HK-2 (cell line): ENCODE results near the gene TPST1.
"Not testable (repeated sequence)": the region's sequence is repeated elsewhere in the genome, so short reads cannot be mapped to it uniquely, and the experiment has no call there.

Experiments used
- DNase-seq: peaks from one replicate; pipeline ENCODE4 v3.0.0-alpha.2; 2018; ENCODE audit not compliant: unreplicated experiment

The TPST1 gene

DNA sequence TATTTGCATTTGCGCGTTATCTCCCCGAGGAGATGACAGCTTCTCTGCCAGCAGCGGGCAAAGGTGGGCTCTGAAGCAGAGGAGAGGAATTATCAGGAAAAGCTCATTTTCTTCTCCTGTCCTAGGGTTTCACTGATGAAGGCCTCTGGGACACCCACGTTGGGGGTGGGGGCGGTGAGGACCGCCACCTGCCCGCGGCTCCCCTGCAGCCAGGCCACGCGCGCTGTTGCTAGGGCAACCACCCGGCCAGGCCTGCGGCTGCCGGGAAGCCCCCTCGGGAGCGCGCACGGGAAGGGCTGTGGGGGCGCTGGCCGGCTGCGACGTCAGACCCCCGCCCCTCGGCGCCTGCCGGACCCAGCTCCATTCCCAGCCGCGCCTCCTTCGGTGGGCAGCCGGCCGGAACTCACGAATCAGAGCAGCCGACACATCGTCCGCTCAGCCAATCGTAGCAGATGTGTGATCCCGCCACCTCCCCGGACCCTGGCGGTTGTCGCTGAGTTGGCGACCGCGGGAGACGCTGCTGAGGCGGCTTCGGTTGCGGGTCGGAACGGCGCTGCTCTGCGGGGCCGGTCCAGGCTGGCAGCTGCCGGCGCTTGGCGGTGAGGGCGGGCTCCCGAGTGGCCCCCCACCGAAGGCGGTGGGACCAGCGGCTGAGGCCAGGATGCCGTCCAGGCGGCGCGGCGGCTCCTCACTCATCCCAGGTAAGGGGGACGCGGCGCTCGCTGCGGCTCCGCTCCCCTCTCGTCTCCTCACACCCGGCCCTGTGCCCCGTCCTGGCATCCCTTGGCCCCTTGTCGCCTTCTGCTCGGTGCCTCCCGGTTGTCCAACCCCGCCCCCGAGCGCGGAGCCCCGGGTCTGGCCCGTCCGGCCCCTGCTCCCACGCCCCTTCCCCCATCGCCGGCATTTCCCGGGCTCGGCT, at the start of gene TPST1:
TSS of gene TPST1 (plus strand) at position 513 of the 919 bp plus-strand sequence. CDS start 35,092 bp downstream, outside the sequence.
- peak; percentile 95 for DNase-seq

DNA sequence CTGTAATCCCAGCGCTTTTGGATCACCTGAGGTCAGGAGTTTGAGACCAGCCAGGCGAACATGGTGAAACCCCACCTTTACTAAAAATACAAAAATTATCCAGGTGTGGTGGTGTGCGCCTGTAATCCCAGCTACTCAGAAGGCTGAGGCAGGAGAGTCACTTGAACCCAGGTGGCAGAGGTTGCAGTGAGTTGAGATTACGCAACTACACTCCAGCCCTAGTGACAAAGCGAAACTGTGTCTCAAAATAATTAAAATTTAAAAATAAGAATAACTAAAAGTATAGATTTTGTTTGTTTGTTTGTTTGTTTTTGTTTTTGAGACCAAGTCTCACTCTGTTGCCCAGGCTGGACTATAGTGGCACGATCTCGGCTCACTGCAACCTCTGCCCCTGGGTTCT, 49.1 kb upstream of the TPST1 start:
- not testable (repeated sequence) for DNase-seq

DNA sequence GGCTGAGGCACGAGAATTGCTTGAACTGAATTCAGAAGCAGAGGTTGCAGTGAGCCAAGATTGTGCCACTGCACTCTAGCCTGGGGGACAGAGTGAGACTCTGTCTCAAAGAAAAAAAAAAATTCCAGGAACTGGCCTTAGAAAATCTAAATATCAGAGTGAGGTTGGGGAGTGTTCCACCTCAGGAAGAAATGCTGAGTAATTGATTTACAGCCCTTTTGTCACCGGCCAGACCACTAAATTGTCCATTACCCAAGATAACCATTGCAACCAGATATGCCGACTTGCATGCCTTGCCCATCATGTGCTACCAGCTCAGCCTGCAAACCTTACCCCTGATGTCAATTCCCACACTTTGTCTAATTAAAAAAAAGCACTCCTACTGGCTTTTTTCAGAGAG, 48.1 kb upstream of the TPST1 start:
- DNase-seq = peak; percentile 38

GRCh38 chr7:66162622-66163021, 42.5 kb upstream of the TPST1 start:
- no peak for DNase-seq

DNA sequence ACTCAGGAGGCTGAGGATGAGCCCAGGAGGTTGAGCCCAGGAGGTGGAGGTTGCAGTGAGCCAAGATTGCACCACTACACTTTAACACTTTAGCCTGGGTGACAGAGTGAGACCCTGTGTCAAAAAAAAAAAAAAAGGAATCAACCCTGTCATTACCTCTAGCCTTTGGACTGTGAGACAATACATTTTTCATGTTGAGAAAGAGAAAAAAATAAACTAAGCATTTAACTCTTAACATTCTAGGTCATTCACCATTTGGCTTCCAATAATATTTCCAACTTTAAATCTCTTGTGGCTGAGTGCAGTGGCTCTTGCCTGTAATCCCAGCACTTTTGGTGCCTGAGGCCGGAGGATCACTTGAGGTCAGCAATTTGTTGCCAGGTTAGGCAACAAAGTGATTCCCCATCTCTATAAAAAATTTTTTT, 41.9 kb upstream of the TPST1 start:
- DNase-seq = no peak

GRCh38 chr7:66164356-66164755, 40.8 kb upstream of the TPST1 start:
- DNase-seq = no peak

GRCh38 chr7:66167773-66168387, 37.3 kb upstream of the TPST1 start:
- DNase-seq = no peak

DNA sequence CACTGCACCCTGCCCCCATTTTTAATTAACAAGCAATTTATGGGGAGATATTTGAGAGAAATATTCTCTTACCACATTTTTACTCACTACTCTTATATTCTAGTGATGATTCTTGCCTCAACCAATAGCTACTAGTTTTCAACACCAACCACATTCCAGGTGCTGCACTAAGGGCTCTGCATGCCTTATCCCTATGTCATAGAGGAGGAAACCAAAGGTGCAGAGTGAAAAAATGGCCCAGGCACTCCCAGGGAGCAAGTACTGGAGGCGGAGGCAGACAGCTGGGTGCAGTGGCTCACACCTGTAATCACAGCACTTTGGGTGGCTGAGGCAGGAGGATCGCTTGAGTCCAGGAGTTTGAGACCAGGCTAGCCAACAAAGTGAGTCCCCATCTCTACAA, 35.5 kb upstream of the TPST1 start:
- DNase-seq = no peak

- DNase-seq = peak; percentile 63
Observed at GRCh38 chr7:66170309-66171231, 34.6 kb upstream of the TPST1 start.

DNA sequence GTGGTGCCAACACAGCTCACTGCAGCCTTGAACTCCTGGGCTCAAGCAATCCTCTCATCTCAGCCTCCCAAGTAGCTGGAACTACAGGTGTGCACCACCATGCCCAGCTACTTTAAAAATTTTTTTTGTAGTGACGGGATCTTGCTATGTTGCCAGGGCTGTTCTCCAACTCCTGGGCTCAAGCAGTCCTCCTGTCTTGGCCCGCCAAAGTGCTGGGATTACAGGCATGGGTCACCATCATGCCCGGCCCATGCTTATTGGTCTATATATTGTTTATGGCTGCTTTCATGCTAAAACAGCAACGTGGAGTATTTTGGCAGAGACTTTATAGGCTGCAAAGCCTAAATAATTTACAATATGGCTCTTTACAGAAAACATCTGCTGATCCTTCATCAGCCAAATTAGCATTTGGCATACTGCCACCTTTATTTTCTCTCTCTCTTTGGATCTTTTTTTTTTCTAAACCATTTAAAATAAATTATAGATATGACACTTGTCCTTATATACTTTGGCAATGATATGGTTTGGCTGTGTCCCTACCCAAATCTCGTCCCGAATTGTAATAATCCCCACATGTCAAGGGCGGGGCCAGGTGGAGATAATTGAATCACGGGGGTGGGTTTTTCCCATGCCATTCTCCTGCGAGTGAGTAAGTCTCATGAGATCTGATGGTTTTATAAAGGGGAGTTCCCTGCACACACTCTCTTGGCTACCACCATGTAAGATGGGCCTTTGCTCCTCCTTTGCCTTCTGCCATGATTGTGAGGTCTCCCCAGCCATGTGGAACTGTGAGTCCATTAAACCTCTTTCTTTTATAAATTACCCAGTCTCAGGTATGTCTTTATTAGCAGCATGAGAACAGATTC, 32.4 kb upstream of the TPST1 start:
- DNase-seq = not testable (repeated sequence)

DNA sequence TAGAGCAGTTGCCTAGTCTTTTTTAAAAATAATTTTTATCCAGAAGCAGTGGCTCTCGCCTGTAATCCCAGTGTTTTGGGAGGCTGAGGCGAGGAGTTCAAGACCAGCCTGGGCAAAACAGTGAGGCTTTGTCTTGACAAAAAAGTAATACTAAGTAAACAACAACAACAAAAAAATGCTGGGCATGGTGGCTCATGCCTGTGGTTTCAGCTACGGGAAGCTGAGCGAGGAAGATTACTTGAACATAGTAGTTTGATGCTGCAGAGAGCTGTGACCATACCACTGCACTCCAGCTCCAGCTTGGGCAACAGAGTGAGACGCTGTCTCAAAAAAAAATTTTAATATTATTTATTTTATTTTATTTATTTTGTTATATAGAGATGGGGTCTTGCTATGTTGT, 31.3 kb upstream of the TPST1 start:
- no peak for DNase-seq

- not testable (repeated sequence) for DNase-seq
Observed at GRCh38 chr7:66175006-66175405, 30.1 kb upstream of the TPST1 start.

- no peak for DNase-seq
Observed at GRCh38 chr7:66176914-66177313, 28.2 kb upstream of the TPST1 start.

DNA sequence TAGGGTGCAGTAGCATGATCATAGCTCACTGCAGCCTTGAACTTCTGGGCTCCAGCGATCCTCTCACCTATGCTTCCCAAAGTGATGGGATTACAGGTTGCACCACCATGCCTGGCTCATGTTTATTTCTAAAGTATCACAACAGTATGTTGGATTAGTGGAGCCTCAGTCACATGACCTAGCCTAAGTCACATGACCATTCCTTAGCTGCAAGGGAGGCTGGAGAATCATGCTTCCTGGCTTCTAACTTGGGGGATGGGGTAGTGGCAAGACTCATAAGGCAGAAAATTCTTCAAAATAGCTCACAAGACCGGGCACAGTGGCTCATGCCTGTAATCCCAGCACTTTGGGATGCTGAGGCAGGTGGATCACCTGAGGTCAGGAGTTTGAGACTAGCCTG, 26.9 kb upstream of the TPST1 start:
- no peak for DNase-seq

GRCh38 chr7:66181329-66181728, 23.8 kb upstream of the TPST1 start:
- no peak for DNase-seq

DNA sequence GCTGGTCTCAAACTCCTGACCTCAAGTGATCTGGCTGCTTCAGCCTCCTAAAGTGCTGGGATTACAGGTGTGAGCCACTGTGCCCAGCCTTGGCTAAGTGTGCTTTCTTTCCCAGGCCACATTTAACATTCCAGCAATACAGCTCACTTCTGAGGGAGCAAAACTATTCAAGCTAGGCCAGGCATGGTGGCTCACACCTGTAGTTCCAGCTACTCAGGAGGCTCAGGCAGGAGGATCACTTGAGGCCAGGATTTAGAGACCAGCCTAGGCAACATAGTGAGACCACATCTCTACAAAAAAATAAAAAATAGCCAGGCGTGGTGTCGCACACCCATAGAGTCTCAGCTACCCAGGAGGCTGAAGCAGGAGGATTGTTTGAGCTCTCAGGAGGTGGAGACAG, 23.3 kb upstream of the TPST1 start:
- no peak for DNase-seq

DNA sequence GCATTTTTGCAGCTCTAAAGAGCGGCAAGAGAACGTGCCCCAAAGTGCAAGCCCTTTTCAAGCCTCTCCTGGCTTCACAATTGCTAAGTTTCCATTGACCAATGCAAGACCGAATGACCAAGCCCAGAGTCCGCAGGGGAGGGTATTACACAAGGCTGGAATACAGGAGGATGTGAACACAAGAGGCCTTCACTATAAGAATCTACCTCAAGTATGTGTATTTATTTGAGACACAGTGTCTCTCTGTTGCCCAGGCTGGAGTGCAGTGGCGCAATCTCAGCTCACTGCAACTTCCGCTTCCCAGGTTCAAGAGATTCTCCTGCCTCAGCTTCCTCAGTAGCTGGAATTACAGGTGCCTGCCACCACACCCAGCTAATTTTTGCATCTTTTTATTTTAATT, 22.2 kb upstream of the TPST1 start:
- DNase-seq = no peak

- peak; percentile 30 for DNase-seq
Observed at GRCh38 chr7:66183700-66184099, 21.4 kb upstream of the TPST1 start.

DNA sequence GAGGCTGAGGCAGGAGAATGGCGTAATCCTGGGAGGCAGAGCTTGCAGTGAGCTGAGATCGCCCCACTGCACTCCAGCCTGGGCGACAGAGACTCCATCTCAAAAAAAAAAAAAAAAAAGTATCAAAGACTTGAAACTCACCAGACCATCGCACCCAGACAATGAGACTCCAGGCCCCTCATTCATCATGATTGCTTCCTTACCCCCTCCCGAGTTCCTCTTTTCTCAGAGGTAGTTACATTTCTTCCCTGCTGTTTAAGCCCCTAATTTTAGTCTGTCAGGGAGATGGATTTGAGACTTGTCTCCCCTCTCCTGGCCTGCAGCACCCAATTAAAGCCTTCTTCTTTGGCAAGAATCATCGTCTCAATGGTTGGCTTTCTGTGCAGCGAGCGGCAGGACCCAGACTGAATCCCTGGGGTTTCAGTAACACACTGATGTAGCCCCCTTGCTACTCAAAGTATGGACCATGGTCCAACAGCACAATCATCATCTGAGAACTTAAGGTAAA, 19.4 kb upstream of the TPST1 start:
- no peak for DNase-seq

DNA sequence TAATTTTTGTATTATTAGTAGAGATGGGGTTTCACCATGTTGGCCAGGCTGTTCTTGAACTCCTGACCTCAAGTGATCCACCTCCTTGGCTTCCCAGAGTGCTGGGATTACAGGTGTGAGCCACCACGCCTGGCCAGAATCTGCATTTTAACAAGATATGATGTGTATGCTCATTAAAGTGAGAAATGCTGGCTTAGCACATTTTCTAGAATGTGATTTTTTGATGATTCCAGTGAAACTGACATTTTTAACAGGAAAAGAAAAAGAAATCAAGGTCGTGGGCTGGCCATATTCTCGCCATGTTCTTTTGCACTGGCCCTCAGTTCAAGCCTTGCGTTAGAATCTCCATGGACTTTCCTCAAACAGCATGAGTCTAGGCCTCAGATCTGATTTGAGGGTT, 18.1 kb upstream of the TPST1 start:
- no peak for DNase-seq

DNA sequence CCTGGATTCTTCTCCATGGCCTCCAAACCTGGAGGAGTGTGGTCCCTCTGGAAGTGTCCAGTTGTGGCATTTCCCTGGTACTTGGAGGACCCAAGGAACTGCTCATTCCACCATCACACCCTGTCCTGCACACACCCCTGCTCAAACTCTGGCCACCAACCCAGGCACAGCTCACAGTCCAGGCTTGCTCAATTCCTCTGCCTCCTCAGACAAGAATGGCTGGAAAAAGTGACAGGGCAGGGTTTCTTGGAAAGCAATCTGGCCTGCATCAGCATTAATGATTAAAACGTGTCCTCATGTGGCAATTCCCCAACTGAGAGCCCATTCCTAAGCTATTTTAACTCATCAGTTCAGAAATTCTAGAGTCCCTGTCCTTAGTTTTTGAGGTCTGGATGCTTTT, 17.2 kb upstream of the TPST1 start:
- DNase-seq = no peak
